ENCODE data around the gene PLSCR2. TPM values are rescaled to one million over a fixed set of nuclear protein-coding genes. Genes with fewer than 3 reads are reported as not detected.

Gene PLSCR2
- not detected in 2 replicates for total RNA-seq

DNA sequence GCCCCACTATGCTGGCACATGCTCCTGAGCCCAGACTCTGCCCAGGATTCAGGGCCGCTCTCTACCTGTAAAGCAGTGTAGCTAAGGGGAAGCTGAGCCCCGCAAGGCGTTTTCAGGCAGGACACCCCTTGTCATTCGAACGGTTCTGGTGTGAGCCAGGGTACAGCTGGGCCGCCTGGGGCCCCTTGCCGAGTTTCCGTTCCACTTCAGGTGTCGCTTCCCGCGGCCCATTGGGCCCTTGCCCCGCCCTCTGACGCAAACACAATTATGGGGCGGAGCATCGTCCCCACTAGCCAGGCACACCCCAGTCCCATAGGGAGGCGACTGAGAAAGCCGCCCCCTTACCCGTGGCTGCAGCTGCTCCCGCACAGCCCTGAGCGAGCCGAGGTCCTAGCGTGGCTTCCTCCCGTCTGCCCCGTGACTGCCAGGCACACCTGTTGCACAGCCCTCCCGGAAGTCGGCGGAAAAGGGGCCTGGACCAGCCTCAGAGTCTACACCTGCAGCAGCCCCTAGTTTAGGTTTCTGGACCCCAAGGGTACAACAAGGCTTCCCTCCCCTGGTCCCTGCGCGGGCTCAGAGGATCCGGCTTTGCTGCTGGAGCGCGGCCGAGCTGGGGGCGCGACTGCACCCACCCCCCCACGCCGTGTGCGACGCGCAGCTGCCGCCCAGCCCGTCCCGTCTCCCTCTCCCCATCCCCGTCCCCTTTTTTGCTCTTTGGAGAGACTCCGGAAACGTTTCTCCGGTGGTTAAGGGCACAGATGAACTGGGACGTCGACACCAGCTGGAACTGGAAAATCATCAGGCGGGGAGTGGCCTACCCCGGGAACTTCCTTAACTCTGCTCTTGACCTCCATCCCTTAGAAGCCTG lies at the start of gene PLSCR2:
Gene PLSCR2 (minus strand): TSS at position 412 of the 868 bp plus-strand sequence. CDS start 9,657 bp downstream, outside the sequence.

Other genes with a start within 250 kb of the PLSCR2 start
- gene PLSCR4, start 218.5 kb downstream of the PLSCR2 start, total RNA-seq, result 696 and 1,538 TPM in 2 replicates
- 63.5 and 79.9 TPM in 2 replicates for gene PLSCR1, start 75.0 kb upstream of the PLSCR2 start, total RNA-seq
- gene PLSCR5, start 135.8 kb upstream of the PLSCR2 start, total RNA-seq, result not detected in 2 replicates

Measured in dermis lymphatic vessel endothelial cell (primary cell).